ENCODE measurements around the gene NUP214.

DNA sequence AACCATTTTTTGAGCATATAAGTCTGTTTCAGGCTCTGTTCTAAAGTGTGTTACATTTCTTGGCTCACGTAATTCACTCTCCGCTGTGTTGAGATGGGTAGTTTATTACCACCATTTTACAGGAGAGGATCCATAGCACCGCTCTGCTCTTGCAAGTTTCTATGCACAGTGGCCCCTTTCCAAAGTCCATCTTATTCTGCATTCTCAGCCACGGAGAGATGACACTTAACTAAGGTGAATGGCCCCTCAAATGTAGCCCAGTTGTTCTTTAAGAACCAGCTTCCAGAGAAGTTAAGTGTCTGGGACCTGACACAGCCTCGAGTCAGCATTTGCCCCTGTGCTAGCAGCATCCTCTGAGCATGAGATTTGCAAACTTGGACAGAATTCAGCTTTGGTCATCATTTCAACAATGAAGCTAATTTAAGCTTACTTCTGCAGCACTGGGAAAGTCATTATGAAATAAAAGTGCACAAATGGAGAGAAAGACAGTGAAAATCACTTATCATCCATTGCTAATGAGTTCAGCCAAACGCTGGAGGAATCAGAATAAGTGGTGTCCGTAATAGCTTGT lies 89.0 kb downstream of the NUP214 start:
- no peak for TF ChIP-seq POLR2A (IDR thresholded peaks at IDR 0.05)
- TF ChIP-seq, protein P1, sequence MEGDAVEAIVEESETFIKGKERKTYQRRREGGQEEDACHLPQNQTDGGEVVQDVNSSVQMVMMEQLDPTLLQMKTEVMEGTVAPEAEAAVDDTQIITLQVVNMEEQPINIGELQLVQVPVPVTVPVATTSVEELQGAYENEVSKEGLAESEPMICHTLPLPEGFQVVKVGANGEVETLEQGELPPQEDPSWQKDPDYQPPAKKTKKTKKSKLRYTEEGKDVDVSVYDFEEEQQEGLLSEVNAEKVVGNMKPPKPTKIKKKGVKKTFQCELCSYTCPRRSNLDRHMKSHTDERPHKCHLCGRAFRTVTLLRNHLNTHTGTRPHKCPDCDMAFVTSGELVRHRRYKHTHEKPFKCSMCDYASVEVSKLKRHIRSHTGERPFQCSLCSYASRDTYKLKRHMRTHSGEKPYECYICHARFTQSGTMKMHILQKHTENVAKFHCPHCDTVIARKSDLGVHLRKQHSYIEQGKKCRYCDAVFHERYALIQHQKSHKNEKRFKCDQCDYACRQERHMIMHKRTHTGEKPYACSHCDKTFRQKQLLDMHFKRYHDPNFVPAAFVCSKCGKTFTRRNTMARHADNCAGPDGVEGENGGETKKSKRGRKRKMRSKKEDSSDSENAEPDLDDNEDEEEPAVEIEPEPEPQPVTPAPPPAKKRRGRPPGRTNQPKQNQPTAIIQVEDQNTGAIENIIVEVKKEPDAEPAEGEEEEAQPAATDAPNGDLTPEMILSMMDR (IDR thresholded peaks at IDR 0.05) = no peak
